Nucleus accumbens (tissue), 56 donors: ENCODE measurements around the gene NECAB2.
A peak's percentile ranks its signal among the peaks of the same experiment; 100 is the strongest.

ENCODE experiments used
- DNase-seq, 56 donors: peaks; one replicate each; lab custom pipeline; 2025; lab: John Stamatoyannopoulos, UW

NECAB2 gene

DNA sequence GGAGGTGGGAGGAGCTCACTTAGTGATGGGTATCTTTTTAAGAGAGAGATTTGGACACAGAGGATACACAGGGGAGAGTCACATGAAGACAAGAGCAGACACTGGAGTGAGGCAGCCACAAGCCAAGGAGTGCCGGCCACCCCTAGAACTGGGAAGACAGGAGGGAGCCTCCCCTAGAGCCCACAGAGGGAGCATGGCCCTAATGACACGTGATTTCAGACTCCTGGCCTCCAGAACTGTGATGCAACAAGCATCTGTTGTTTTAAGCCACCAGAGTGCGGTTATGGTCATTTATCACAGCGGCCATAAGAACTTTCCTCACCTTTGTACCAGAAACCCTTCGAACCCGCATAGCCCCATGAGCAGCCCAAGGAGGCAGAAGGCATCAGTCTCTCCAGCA, 41.2 kb downstream of the NECAB2 start:
- no peak for DNase-seq

DNA sequence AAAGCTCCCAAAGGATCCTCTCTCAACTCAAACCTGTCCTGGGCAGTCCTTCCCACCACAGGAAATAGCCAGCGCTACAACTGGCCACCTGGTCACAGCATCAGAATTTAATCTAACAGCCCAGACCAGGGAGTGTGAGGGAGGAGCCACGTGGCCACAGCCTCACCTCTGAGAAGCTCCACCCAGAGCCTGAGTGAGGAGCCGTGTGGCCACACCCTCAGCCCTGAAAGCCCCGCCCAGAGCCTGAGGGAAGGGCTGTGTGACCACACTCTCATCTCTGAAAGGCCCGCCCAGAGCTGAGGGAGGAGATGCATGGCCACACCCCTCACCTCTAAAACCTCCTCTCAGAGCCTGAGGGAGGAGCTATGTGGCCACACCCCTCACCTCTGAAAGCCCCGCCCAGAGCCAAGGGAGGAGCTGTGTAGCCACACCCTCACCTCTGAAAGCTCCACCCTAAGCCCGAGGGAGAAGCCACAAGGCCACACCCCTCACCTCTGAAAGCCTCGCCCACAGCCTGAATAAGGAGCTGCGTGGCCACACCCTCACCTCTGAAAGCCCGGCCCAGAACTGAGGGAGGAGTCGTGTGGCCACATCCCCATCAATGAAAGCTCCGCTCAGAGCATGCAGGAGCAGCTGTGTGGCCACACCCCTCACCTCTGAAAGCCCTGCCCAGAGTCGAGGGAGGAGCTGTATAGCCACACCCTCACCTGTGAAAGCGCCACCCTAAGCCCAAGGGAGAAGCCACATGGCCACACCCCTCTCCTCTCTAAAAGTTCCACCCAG, 45.9 kb downstream of the NECAB2 start:
- DNase-seq, result peak in 26 of 56 donors; percentile 25 to 85 (median 56)

DNA sequence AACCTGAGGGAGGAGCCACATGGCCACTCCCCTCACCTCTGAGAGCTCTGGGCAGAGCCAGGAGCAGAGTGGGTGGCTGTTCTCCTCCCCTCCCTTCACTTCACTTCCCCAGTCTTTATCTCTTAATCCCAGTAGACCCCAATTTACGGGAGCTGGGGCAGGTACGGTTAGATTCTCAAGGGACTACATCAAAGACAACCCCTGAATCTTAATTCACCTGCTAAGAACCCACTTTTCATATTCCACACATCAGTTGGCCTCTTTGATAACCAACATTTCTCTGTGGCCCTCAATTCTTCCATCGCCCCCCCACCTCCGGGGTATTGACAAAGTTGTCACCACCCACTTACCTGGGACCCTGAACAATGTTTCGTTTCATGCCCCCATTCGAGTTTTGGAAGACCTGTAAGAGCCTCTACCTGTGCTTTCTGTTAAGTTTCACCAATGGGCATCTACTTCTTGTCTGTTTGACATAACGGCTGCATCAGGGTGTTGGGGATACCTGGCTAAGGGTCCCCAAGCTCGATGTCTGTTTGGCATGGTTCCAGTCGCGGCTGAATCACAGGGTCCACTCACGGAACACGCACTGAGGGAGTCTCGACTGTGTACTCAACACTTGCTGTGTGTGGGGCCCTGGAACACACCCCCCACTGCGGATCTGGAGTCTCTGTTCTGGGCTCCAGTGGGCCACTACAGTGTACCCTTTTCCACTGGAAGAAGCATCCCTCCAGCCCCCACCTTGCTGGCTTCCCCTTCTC, 46.7 kb downstream of the NECAB2 start:
- no peak for DNase-seq

DNA sequence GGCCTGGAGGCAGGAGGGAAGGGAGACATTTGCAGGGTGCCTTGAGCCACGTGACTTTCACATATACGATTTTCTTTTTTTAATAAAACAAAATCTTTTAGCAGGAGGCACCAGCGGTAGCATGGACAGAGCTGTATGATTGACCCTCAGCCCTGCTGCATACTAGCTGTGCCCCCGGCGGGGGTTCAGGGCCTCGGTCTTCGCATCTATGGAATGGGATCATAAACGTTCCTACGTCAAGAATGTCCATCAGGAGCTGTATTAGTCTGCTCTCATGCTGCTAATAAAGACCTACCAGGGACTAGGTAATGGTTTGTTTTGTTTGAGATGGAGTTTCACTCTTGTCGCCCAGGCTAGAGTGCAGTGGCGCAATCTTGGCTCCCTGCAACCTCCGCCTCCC, 47.4 kb downstream of the NECAB2 start:
- no peak for DNase-seq

DNA sequence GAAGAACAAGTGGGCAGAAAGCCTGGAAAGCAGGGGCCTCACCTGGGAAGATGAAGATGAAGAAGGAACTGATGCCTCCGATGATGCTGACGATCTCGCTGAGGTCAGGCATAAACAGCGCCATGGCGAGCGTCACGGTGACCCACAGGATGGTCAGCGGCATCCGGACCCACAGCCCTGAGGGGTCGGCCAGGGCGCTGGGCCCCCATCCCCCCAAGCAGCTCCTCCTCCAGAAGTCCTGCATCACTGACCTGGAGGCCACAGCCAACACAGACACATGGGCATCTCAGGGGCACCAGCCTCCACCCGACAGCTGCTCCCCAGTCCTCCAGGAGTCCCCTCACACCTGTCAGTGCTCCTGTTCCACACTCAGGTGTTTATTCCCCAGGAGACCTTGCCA, 48.4 kb downstream of the NECAB2 start:
- DNase-seq, result no peak

DNA sequence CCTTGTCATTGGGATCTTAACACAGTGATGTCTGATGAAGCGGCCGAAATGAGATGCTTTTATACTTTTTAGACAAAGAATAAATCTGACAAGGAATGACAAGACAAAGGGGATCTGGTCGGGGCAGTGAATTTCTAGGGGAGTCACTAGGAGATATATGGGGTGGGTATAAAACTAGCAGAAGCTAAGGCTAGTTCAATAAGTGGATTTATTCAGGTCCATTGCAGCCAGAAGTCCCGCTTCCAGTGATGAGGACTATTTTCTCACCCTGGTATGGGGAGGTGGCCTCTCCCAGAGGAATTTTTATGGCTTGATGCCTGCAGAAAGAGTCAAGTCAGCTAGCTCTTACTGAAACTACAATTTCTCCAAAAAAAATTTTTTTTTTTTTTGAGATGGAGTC, 50.7 kb downstream of the NECAB2 start:
- no peak for DNase-seq

DNA sequence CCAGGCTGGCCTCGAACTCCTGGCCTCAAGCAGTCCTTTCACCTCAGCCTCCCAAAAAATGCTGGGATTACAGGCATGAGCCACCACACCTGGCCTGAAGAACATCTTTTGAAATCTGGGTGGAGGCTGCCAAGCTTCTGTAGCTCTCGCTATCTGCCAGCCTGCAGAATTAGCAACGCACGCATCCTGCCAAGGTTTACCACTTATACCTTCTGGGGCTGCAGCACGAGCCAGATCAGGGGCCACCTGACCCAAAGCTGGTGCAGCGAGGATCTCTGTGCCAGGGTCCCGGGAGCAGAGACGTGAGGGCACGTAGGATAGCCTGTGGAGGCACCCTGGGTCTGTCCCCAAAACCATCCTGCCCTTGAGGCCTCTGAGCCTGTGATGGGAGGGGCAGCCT, 52.3 kb downstream of the NECAB2 start:
- no peak for DNase-seq

DNA sequence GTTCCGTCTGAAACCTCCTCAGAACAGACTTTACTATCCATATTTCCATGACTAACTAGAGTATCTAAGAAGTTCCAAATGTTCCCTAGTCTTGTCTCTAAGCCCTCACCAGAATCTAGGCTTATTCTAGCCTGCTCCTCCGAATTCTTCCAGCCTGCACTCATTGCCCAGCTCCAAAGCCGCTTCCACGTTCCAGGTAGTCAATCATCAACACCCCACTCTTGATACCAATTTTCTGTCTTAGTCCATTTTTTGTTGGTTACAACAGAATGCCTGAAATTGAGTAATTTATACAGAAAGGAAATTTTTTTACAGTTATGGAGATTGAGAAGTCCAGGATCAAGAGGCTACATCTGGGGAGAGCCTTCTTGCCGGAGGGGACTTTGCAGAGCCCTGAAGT, 53.4 kb downstream of the NECAB2 start:
- DNase-seq, result no peak

DNA sequence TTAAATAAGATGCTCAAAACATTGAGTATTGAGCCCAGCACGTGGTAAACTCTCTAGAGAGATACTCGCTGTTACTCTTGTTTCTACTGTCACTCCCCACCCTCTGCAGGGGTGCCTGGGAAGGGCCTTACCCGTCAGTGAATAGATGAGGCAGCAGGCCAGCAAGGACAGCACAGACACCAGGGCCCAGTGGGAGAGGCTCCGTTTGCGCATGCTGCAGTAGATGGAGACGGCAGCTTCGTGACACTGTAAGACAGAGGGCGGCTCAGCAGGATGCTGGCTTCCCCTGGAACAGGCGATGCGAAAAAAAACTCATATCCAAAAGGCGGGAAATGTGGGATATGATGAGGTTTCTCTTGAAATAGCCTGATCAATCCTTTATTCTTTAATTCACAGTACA, 54.6 kb downstream of the NECAB2 start:
- no peak for DNase-seq

DNA sequence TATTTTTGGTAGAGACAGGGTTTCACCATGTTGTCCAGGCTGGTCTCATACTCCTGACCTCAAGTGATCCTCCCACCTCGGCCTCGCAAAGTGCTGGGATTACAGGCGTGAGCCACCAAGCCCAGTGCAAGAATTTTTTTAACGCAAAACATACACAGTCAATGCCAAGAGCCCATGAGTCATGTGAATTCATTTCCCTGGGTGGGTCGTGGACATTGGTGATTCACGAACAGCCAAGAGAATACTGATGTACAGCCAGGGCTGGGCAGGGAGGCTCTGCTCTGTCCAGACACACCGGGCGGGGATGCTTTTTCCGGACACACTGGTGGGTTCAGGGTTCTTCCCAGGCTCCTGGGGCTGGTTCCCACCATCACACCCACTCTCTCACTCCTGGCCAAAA, 56.8 kb downstream of the NECAB2 start:
- no peak for DNase-seq

DNA sequence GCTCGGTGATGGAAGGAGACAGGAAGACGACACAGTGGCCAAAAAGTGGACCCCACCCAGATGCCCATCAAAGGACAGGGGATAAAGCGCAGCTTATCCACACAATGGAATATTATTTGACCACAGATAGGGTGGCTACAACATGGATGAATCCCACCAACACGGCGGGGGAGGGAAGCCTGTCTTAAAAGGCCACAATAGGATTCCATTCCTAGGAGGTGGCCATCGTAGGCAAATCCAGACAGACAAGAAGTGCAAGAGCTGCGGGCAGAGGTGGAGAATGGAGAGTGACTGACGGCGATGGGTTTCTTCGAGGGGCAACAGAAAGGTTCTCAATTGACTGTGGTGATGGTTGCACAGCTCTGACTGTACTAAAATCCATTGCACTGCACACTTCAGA, 58.6 kb downstream of the NECAB2 start:
- DNase-seq, result no peak

DNA sequence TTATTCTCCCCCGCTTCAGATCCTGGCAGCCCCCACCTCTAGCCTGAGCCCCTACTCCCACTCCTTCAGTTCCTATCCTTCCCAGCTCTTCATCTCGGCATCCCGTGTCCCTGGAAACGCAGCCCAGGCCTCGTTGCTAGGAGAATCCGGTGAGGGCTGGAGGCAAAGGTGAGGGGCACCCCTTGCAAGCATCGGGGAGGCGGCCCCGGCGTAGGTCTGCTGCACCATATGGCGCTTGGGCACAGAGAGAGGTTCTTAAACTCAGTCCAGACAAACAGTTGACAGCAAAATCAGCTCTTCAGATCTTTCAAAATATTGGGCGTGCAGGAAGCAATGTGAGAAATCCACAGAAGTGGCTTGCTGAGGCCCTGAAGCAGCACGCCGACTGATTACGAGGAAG, 59.6 kb downstream of the NECAB2 start:
- DNase-seq, result peak in 21 of 56 donors; percentile 7 to 70 (median 31)

DNA sequence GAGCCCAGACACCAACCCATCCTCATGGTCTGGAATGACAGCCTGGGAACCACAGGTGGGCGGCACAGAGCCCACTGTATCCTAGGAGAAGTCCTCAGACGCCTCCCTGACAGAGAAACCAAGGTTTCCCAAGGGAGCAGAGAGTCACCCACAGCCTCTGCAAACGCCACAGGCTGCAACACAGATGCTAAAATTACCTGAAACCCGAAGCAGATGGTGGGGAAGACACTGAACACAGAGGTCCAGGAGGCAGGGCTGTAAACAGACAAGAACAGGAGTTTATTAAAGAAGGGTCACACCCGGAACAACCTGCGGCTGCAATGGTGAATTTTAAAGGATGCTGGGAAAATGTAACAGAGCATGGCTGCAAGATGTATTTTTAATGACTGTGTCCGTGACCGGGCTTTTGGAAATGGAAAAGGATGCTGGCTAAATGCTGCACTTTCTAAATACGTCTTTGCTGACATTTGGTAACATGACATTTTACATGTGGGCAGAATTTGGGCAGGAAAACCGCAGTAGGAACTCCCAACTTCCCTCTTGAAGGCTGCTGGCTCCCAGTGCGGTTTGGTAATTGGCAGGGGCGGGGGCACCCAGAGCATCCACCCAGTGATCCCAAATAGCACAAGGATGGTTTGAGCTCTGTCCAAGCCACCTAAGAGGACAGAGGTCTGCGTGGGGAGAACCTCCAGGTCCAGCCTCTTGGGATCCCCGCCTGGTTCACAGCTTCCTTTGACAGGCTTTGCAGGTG, 61.4 kb downstream of the NECAB2 start:
- DNase-seq, result peak in 1 of 56 donors; percentile 3

DNA sequence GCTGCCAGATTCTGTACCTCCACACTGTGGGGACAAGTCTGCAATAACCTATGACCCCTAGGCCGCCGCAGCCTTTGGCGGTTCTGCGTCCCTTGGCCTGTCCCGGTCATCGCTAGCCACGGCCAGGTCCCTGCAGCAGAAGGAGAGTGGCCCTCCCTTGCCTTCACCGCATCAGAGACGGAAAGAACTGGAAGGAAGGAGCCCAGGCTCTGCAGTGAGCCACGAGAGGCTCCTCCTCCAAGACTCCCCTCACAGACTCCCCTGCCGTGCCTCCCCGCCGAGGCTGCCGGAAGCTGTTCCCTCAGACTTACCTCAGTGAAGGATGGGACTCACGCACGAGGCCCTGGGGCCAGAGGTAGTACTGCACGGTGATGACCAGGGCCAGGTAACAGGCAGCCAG, 63.5 kb downstream of the NECAB2 start:
- DNase-seq, result no peak

DNA sequence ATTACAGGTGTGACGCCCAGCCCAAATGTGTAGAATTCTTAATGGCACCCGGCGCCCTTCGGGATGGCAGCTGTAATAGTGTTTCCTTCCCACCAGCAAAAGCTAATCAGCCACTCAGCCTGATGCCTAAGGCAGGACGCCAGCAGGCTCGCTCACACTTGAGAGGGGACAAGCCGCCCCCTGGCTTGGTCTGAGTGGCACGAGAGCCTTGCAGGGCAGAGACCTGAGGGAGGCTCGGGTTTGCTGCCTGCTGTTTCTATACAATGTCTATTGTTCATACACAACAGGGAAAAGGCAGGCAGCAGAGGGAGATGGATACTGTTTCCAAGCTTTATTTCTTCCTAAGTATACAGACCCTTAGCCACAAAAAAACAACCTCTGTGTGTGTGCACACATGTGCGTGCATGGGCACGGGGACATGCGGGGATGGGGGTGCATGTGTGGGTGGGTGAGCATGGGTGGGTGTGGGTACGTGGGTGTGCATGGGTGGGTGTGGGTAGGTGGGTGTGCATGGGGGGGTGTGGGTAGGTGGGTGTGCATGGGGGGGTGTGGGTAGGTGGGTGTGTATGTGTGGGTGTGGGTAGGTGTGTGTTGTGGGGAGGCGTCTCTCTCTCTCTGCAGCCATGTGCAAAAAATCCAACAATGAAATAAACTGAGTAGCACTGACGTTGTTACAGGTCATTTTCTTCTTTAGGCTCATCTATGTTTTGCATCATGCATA, 64.6 kb downstream of the NECAB2 start:
- no peak for DNase-seq

DNA sequence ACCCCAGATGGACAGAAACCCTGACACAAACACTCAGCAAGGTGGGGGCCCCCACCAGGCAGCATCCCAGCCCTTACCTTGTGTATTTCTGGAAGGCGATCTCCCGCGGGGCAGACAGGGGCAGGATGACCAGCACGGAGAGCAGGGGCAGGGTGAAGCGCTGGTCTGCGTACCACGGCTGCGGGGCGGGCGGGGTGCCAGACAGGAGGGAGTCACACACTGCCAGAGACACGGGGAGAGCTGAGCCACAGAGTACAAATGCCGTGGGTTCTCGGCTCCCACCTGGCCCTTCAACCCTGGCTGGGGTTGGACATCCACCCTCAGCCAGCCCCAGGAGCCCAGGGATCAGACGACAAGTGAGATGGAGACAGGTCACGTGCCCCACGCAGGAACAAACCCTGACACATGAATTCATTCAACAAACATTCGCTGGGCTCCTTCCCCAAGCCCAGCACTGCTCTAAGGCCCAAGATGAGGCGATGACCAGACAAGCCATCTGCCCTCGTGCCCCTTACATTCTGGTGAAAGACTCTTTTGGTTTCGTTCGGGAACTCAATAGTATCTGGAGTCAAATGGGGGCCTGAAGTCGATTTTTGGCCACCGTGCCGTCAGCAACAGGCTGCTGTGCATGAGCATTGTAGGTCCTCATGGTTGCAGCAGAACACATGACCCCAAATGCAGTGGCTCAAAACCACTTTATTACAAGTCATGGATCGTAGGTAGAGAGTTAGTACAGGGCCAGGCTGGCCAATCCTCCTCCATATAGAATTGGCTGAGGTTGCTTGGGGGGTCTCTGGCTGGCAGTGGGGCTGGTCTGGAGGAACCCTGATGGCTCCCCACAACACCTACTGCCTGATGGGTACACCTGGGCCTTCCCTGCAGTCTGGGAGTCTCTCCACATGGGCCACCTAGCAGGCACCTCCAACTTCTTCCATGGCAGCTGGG, 65.5 kb downstream of the NECAB2 start:
- DNase-seq, result no peak

DNA sequence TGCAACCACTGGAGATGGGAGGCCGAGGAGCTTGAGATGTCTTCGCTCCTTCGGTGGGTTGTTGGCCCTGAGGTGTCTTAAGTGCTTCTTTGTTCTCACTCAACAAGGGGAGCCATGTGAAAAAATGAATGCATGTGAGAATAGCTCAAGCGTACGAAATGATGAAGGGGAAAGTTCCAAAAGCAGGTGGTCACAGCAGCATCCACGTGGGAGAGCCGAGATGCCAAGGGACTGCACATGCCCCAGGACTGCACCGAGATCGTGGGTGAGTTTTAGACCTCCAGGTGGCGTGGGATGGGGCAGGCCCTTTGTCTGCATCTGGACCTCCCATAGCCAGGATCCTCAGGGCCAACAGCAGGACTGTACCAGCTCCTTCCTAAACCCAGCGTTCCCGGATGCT, 66.5 kb downstream of the NECAB2 start:
- DNase-seq, result no peak

DNA sequence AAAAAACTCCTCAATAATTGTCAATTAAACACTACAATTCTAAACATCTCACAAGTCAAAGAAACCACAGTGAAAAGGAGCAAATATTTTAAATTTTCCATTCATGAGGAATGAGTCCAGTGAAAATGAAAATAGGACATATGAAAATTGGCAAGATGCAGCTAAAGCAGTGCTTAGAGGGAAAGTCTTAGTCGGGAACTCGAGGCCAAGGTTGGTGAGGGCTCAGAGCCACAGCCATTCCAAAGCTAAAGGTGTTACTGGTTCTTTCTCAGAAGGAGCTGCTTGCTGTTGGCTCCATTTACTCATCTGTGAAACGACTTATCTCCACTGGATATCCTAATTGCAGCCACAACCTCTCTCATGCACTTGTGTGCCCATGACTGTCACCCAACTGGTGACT, 68.1 kb downstream of the NECAB2 start:
- no peak for DNase-seq

DNA sequence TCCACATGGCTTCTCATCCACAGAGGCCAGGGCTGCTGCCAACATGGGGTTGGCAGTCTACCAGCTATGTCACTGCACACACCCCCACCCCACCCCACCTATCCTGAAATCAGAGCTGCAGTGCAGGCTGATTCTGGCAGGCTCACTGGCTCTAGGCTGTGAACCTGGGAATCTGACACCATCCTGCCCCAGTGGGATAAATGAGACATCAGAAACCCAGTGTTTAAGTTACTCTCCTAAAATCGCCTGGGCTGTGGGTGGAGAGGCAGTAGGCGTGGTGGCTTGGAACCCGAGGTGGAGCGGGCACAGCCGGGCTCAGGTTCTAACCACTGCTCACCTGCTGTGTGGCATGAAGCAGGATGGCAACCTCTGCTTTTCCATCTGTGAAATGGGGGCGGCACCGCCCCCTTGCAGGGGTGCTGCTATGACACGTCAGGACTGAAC, 69.0 kb downstream of the NECAB2 start:
- DNase-seq, result no peak

DNA sequence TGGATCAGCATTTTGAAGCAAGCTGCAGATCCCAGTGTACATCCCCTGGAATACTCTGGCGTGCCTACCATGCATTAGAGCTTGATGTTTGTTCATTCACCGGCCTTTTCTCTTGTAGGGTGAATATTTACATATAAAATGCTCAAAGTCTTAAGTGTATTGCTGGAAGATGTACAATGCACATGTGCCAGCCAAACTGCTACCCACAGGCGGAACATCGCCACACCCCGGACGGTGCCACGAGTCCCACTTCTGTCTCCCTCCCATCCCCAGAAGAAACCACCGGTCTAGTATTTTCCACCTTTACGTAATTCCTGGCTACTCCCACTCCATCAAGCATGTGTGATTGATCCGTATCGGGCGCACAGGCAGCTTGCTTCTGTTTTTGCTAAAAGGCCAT, 70.4 kb downstream of the NECAB2 start:
- no peak for DNase-seq
